MM.1S (cell line): Measurements from ENCODE around the gene HIBADH.

Experiments
- CTCF ChIP-seq: fragments of 300-600 bp; sonication (generic); IDR thresholded peaks from 2 replicates; pipeline ENCODE4 v1.5.1; 2016; ENCODE audit warnings: antibody characterized with exemption, low read length, mixed read lengths
- EZH2 ChIP-seq: fragments of 300-600 bp; sonication (generic); optimal IDR thresholded peaks from 2 replicates; pipeline ENCODE3; 2017; ENCODE audit warnings: low read depth, mild to moderate bottlenecking, antibody characterized with exemption, low read length, mixed read lengths

GRCh38 chr7:27709137-27710075 lies 46.7 kb upstream of the HIBADH start:
- TF ChIP-seq CTCF (no peak), EZH2 (no peak)
